HepG2 (cell line): ENCODE results near the gene UNC5B. TPM values are rescaled to one million over a fixed set of nuclear protein-coding genes. Genes with fewer than 3 reads are reported as not detected.

Experiments used
- ATAC-seq: fragments of 200-7000 bp; cut with Tn5 transposase; 3 replicates; pipeline ENCODE4 v1.9.1; 2020; ENCODE audit warnings: mild to moderate bottlenecking, moderate library complexity
- BruUV-seq: library from RNA; stranded (reverse); fragments of 400-500 nt; replicated peaks from 2 replicates; lab custom pipeline; 2021; lab: Mats Ljungman, UMichigan
- CTCF ChIA-PET: fragments of 300-600 bp; formaldehyde crosslinking; extraction: SDS; loops from one replicate; lab custom pipeline; 2021; ENCODE audit warnings: low total read pairs, inconsistent platforms, low intra/inter-chr PET ratio; lab: Yijun Ruan, JAX
- POLR2A ChIA-PET: fragments of 350-600 bp; sonication (Branson Sonifier 250); formaldehyde crosslinking; loops from one replicate; lab custom pipeline; 2020; ENCODE audit warnings: antibody characterized with exemption, inconsistent platforms; lab: Yijun Ruan, JAX
- DNase-seq: peaks from one replicate; pipeline ENCODE4 v3.0.0-alpha.2; 2015; ENCODE audit warnings: low spot score
- FAIRE-seq: peaks from 3 replicates; lab custom pipeline; 2011; peaks lifted over from hg19 to GRCh38; lab: Jason Lieb, UNC
- H2AFZ ChIP-seq: one replicate; pipeline ENCODE4 v1.6.1; 2011; ENCODE audit warnings: low read length, inconsistent platforms
- H3K27ac ChIP-seq: fragments of 300-600 bp; 3 replicates; pipeline ENCODE4 v1.8.0; 2011; ENCODE audit warnings: mixed run types, mild to moderate bottlenecking, mixed read lengths, low read length, inconsistent platforms; ENCODE audit not compliant: insufficient read depth; ENCODE audit errors: extremely low read length
- H3K27me3 ChIP-seq, 2 experiments: fragments of 200-600 bp in 1 of 2; 2 replicates in 1 of 2; 3 replicates in 1 of 2; pipeline versions ENCODE4 v1.6.0 to v1.8.0; 2011; ENCODE audit warnings: low read length in 2 of 2, mild to moderate bottlenecking in 2 of 2, moderate library complexity in 2 of 2, inconsistent platforms in 1 of 2; ENCODE audit not compliant: insufficient read depth in 2 of 2, control insufficient read depth in 1 of 2
- H3K36me3 ChIP-seq, 2 experiments: fragments of 200-600 bp in 1 of 2; replicated peaks in 1 of 2; 2 replicates in 1 of 2; 3 replicates in 1 of 2; pipeline versions ENCODE4 v1.5.1 to v1.8.0; 2011; ENCODE audit warnings: low read length in 2 of 2, inconsistent platforms in 1 of 2; ENCODE audit not compliant: insufficient read depth in 2 of 2, control insufficient read depth in 1 of 2
- H3K4me1 ChIP-seq: 2 replicates; pipeline ENCODE4 v1.5.1; 2012; ENCODE audit warnings: low read length, inconsistent platforms; ENCODE audit not compliant: insufficient read depth
- H3K4me2 ChIP-seq: 2 replicates; pipeline ENCODE4 v1.6.0; 2011; ENCODE audit warnings: low read depth, low read length, inconsistent platforms
- H3K4me3 ChIP-seq, 3 experiments: fragments of 200-600 bp in 1 of 3; sonication (generic), shearing (Covaris generic) in 1 of 3; replicated peaks in 1 of 3; 2 replicates each; pipeline ENCODE4 v1.5.1; 2011 to 2016; ENCODE audit warnings: low read length in 3 of 3, inconsistent platforms in 2 of 3, low read depth in 2 of 3, mild to moderate bottlenecking in 2 of 3, control low read depth in 1 of 3, mixed read lengths in 1 of 3; ENCODE audit not compliant: insufficient read depth in 1 of 3
- H3K79me2 ChIP-seq: one replicate; pipeline ENCODE4 v1.6.1; 2011; ENCODE audit warnings: low read length, inconsistent platforms; ENCODE audit not compliant: insufficient read depth
- H3K9ac ChIP-seq: 2 replicates; pipeline ENCODE4 v1.6.0; 2011; ENCODE audit warnings: mild to moderate bottlenecking, low read depth, low read length, inconsistent platforms; ENCODE audit not compliant: insufficient read depth
- H3K9me3 ChIP-seq: 2 replicates; pipeline ENCODE4 v1.5.1; 2012; ENCODE audit warnings: mild to moderate bottlenecking, low read length
- H4K20me1 ChIP-seq: 2 replicates; pipeline ENCODE4 v1.6.0; 2011; ENCODE audit warnings: inconsistent platforms, mild to moderate bottlenecking, low read length, moderate library complexity; ENCODE audit not compliant: insufficient read depth
- ATM ChIP-seq: fragments of 450-650 bp; IDR thresholded peaks from 2 replicates; pipeline ENCODE4 v1.7.1; 2017; ENCODE audit warnings: mild to moderate bottlenecking, borderline replicate concordance
- CAMTA2 ChIP-seq: sonication (generic); formaldehyde crosslinking; IDR thresholded peaks from 2 replicates; pipeline ENCODE4 v1.4.0; 2020; ENCODE audit warnings: mild to moderate bottlenecking, missing genetic modification reagents, borderline replicate concordance
- PAWR ChIP-seq: sonication (generic); formaldehyde crosslinking; IDR thresholded peaks from 2 replicates; pipeline ENCODE4 v1.4.0; 2020; ENCODE audit warnings: missing genetic modification reagents, mild to moderate bottlenecking, borderline replicate concordance
- PAX8 ChIP-seq: sonication (generic); formaldehyde crosslinking; IDR thresholded peaks from 2 replicates; pipeline ENCODE4 v1.8.0; 2022; ENCODE audit warnings: mild to moderate bottlenecking, missing genetic modification reagents, borderline replicate concordance
- PCBP1 ChIP-seq: fragments of 200-400 bp; formaldehyde crosslinking; IDR thresholded peaks from 2 replicates; pipeline ENCODE4 v1.6.1; 2017; ENCODE audit warnings: mild to moderate bottlenecking, low read depth, low read length, borderline replicate concordance
- SRF ChIP-seq: IDR thresholded peaks from 2 replicates; pipeline ENCODE4 v1.6.1; 2011; ENCODE audit warnings: mild to moderate bottlenecking, low read depth, low read length, moderate library complexity
- ZNF800 ChIP-seq: sonication (generic); formaldehyde crosslinking; IDR thresholded peaks from 2 replicates; pipeline ENCODE4 v1.4.0; 2020; ENCODE audit warnings: missing genetic modification reagents
- WGBS: methylation state at CpG from one replicate; pipeline ENCODE4 v1.1.6; 2017; ENCODE audit warnings: low lambda C conversion rate; 5-methylcytosine and 5-hydroxymethylcytosine counted together
- in situ Hi-C: cut with HindIII; loops from 2 replicates; pipeline ENCODE4 v1.10.0; 2017; ENCODE audit warnings: low pct_unique_long_range_greater_than_20kb; ENCODE audit not compliant: extremely low pct_ligation_motif_present
- intact Hi-C: fragments of 100-400 bp; cut with micrococcal nuclease; formaldehyde crosslinking; loops from one replicate; pipeline ENCODE4 v1.10.0; 2022; ENCODE audit not compliant: unreplicated experiment
- polyA plus RNA-seq, 8 experiments: library from polyadenylated mRNA; depleted of rRNA in 3 of 8; stranded (reverse) in 7 of 8; unstranded in 1 of 8; fragments of >200 nt; fragmentation: Illumina TruSeq in 4 of 8; extraction: Trizol in 4 of 8; gene quantifications; 2 replicates each; pipeline versions ENCODE4 v1.2.1 to v1.2.3, GENCODE V29; 2011 to 2016; ENCODE audit warnings: low read depth in 4 of 8, missing spikeins in 1 of 8, mixed read lengths in 1 of 8; ENCODE audit not compliant: insufficient read depth in 1 of 8
- total RNA-seq, 5 experiments: library from RNA; depleted of rRNA; stranded (reverse); fragments of >200 nt; fragmentation: Illumina TruSeq; extraction: Trizol; gene quantifications; 2 replicates each; pipeline ENCODE4 v1.2.3, GENCODE V29; 2016; ENCODE audit warnings: low read depth in 1 of 5

UNC5B gene
- total and polyA plus RNA-seq, 2 of the 13 experiments (the other 11 are each of a cell fraction or from before 2014, with no cell fraction given): 0.07 TPM

DNA sequence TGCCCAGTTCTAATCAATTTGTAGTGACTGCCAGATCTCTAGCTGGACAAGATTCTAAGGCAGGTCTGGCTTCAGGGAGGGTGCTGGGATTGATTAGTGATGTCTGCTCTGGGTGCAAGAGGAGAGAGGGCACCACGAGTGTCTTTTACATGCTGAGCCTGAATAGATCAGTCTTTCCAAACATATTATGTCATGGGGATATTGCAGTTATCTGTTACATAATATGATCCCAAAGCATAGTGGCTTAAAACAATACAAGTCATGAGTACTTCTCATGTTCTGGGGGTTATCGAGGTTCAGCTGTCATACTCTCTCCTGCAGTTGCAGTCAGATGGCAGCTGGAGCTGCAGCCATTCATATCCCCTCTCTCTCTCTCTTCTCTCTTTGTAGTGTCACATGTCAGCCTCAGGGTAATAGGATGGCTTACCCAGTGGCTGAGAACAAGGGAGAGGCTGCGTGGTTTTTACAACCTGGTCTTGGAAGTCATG is 132.7 kb downstream of the UNC5B start:
- Histone ChIP-seq H3K36me3 (peaks cover 0 to 6% of the 10 kb centered on the region in 2 experiments; a peak in 3 of 5 replicates), H3K4me3 (no peak overlapping the region)
- no peak for ATAC-seq
- TF ChIP-seq SRF (peak; percentile 28; the same call in 1 of the 2 replicates), PAWR (CRISPR knock-in tag) (no peak), PCBP1 (no peak)
- TF ChIP-seq, all 625 proteins: peak for 1
- ChIA-PET POLR2A (interaction anchor here (1.3 to 2.9 kb wide), 3 partner anchors 11 to 32 kb away, joined by 6 to 14 read pairs (median 9); partner anchors contain the start of gene SLC29A3), CTCF (no interaction called here)
- in situ Hi-C loops: loop anchor here (25.0 kb wide), 1 partner anchor 692 kb away; no protein-coding TSS in a partner anchor
- H3K9me3 ChIP-seq: no peaks in the 10 kb centered on the region
- no peak overlapping the region for H2AFZ ChIP-seq
- no peak overlapping the region for H3K9ac ChIP-seq
- no peaks in the 10 kb centered on the region for H4K20me1 ChIP-seq
- H3K27ac ChIP-seq: no peak overlapping the region
- no TSS peak for BruUV-seq
- no peak overlapping the region for H3K4me2 ChIP-seq
- peaks cover 4% of the 10 kb centered on the region for H3K79me2 ChIP-seq
- 87% methylated on average over 3 of the region's 3 CpGs for WGBS
- intact Hi-C loops: no loop called here
- DNase-seq (no peak), FAIRE-seq (no peak)
- peaks cover 99% of the 10 kb centered on the region for H3K4me1 ChIP-seq
- H3K27me3 ChIP-seq: no peaks in the 10 kb centered on the region

DNA sequence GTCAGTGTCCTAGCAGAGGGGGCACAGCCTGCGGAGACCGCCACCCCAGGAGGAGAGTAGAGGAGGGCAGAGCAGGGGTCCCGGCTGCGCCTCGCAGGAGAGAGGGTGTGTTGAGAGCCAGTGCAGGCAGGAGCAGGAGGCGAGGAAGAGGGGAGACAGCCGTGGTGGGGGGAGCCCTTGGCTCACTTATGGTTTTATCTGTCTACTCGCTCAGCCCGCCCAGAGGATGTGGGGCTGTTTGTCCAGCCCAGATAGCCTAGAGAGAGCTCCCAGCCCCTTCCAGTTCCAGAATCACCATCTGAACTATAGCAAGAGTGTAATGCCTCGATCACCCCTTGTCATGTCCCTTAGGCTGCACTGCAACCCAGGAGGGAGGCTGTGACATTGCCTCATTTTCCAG is 133.3 kb downstream of the UNC5B start:
- H3K4me1 ChIP-seq: peaks cover 96% of the 10 kb centered on the region
- in situ Hi-C loops: loop anchor here (25.0 kb wide), 1 partner anchor 692 kb away; no protein-coding TSS in a partner anchor

More for the DNA sequence above, 133.3 kb downstream of the UNC5B start:
- DNase-seq: no peak
- intact Hi-C loops: no loop called here
- H3K9me3 ChIP-seq: no peaks in the 10 kb centered on the region
- H4K20me1 ChIP-seq: no peaks in the 10 kb centered on the region
- TF ChIP-seq PAX8 (CRISPR knock-in tag) (no peak), ZNF800 (CRISPR knock-in tag) (no peak), ATM (no peak), CAMTA2 (CRISPR knock-in tag) (no peak)
- no peaks in the 10 kb centered on the region for H3K27me3 ChIP-seq
- H3K4me3 ChIP-seq: no peak overlapping the region
- CTCF ChIA-PET: no interaction called here
- H3K36me3 ChIP-seq: peaks cover 0 to 10% of the 10 kb centered on the region in 2 experiments; a peak in 3 of 5 replicates
- FAIRE-seq: no peak
- no peak overlapping the region for H3K9ac ChIP-seq
- POLR2A ChIA-PET: interaction anchor here (1.3 to 3.9 kb wide), 3 partner anchors 9 to 26 kb away, joined by 6 to 72 read pairs (median 9); partner anchors contain the start of gene SLC29A3
- WGBS: 85% methylated on average over 10 of the region's 10 CpGs
- no peak overlapping the region for H3K27ac ChIP-seq
- ATAC-seq: no peak
- H3K4me2 ChIP-seq: no peak overlapping the region
- no TSS peak for BruUV-seq
- peaks cover 4% of the 10 kb centered on the region for H3K79me2 ChIP-seq
- H2AFZ ChIP-seq: no peak overlapping the region
